ENCODE measurements around the gene PNMT. TPM values are rescaled to one million over a fixed set of nuclear protein-coding genes. Genes with fewer than 3 reads are reported as not detected.

Gene PNMT
- total and polyA plus RNA-seq, 2 of the 13 experiments (the other 11 are each of a cell fraction or from before 2014, with no cell fraction given), result 0.25 TPM; not detected in 1

DNA sequence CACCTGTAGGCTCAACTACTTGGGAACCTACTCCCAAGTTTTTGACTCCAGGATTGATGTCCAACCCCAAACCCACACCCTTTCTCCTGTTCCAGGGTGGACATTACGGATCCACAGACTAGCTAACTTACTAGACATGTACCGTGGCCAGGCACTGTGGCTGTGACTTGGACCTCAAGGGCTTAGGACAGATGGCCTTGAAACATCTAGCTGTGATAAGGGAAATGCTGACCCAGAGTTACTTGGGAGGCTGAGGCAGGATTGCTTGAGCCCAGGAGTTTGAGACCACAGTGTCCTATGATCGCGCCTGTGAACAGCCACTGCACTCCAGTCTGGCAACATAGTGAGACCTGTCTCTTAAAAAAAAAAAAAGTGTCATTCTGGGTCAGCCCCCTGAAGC, 27.2 kb upstream of the PNMT start:
- no peak overlapping the region for H2AFZ ChIP-seq (ENCODE audit: low read length)
- no peak for DNase-seq (ENCODE audit: low spot score)
- WGBS (ENCODE audit: low lambda C conversion rate), result 92% methylated on average over 4 of the region's 4 CpGs
- no peak for FAIRE-seq
- no peaks in the 10 kb centered on the region; a peak in 1 of 5 replicates for H3K27me3 ChIP-seq (ENCODE audit: control insufficient read depth in 1 of 2, insufficient read depth in 2 of 2, low read length in 2 of 2)
- in situ Hi-C loops (cut with HindIII; ENCODE audit: extremely low pct_ligation_motif_present, low pct_unique_long_range_greater_than_20kb), result no loop called here
- intact Hi-C loops (cut with micrococcal nuclease; ENCODE audit: unreplicated experiment), result no loop called here
- no peak overlapping the region for H3K4me2 ChIP-seq (ENCODE audit: low read depth, low read length)
- peaks cover 0 to 2% of the 10 kb centered on the region in 2 experiments; a peak in 2 of 5 replicates for H3K36me3 ChIP-seq (replicated peaks in 1 of 2; ENCODE audit: control insufficient read depth in 1 of 2, insufficient read depth in 2 of 2, low read length in 2 of 2)
- no peak for ATAC-seq
- peaks cover 3% of the 10 kb centered on the region for H4K20me1 ChIP-seq (ENCODE audit: insufficient read depth, low read length)
- ChIA-PET CTCF (ENCODE audit: low intra/inter-chr PET ratio, low total read pairs) (no interaction called here), POLR2A (no interaction called here)
- H3K4me3 ChIP-seq (replicated peaks in 1 of 3; ENCODE audit: insufficient read depth in 1 of 3, low read depth in 2 of 3, low read length in 3 of 3), result no peak overlapping the region
- TF ChIP-seq RELA (CRISPR knock-in tag; IDR thresholded peaks at IDR 0.05) (no peak), MTF2 (CRISPR knock-in tag; IDR thresholded peaks at IDR 0.05; ENCODE audit: borderline replicate concordance) (no peak), ZNF468 (CRISPR knock-in tag; IDR thresholded peaks at IDR 0.05) (no peak), KDM4B (CRISPR knock-in tag; IDR thresholded peaks at IDR 0.05) (no peak), ATM (IDR thresholded peaks at IDR 0.05; ENCODE audit: borderline replicate concordance) (no peak), ZNF75D (CRISPR knock-in tag; IDR thresholded peaks at IDR 0.05; ENCODE audit: borderline replicate concordance) (0 out of 2 replicates have a peak, but pooled peaks have one; percentile 4)
- TF ChIP-seq, protein P1, sequence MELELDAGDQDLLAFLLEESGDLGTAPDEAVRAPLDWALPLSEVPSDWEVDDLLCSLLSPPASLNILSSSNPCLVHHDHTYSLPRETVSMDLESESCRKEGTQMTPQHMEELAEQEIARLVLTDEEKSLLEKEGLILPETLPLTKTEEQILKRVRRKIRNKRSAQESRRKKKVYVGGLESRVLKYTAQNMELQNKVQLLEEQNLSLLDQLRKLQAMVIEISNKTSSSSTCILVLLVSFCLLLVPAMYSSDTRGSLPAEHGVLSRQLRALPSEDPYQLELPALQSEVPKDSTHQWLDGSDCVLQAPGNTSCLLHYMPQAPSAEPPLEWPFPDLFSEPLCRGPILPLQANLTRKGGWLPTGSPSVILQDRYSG (CRISPR knock-in tag; IDR thresholded peaks at IDR 0.05), result no peak
- H3K27ac ChIP-seq (ENCODE audit: extremely low read length, insufficient read depth, low read length), result no peak overlapping the region
- H3K79me2 ChIP-seq (ENCODE audit: insufficient read depth, low read length), result peaks cover 60% of the 10 kb centered on the region
- peaks cover 63% of the 10 kb centered on the region for H3K4me1 ChIP-seq (ENCODE audit: insufficient read depth, low read length)
- no peak overlapping the region for H3K9ac ChIP-seq (ENCODE audit: insufficient read depth, low read depth, low read length)
- H3K9me3 ChIP-seq (ENCODE audit: low read length), result no peaks in the 10 kb centered on the region
- BruUV-seq (replicated peaks), result no TSS peak

GRCh38 chr17:39641883-39642282, 26.4 kb upstream of the PNMT start:
- no peak for DNase-seq (ENCODE audit: low spot score)
- POLR2A ChIA-PET, result no interaction called here
- in situ Hi-C loops (cut with HindIII; ENCODE audit: extremely low pct_ligation_motif_present, low pct_unique_long_range_greater_than_20kb), result no loop called here
- TF ChIP-seq CENPBD1 (CRISPR knock-in tag; IDR thresholded peaks at IDR 0.05; ENCODE audit: borderline replicate concordance, low read depth) (no peak), ZBTB8A (CRISPR knock-in tag; IDR thresholded peaks at IDR 0.05; ENCODE audit: borderline replicate concordance, low read depth) (no peak), MTF1 (CRISPR knock-in tag; IDR thresholded peaks at IDR 0.05) (no peak), TCF12 (IDR thresholded peaks at IDR 0.05) (no peak), TCF12 (CRISPR knock-in tag; IDR thresholded peaks at IDR 0.05) (no peak), ZNF432 (CRISPR knock-in tag; IDR thresholded peaks at IDR 0.05; ENCODE audit: borderline replicate concordance) (no peak), CBFB (CRISPR knock-in tag; IDR thresholded peaks at IDR 0.05) (no peak), IRX3 (CRISPR knock-in tag; IDR thresholded peaks at IDR 0.05; ENCODE audit: borderline replicate concordance, low read depth) (no peak)
- TF ChIP-seq, protein P2, sequence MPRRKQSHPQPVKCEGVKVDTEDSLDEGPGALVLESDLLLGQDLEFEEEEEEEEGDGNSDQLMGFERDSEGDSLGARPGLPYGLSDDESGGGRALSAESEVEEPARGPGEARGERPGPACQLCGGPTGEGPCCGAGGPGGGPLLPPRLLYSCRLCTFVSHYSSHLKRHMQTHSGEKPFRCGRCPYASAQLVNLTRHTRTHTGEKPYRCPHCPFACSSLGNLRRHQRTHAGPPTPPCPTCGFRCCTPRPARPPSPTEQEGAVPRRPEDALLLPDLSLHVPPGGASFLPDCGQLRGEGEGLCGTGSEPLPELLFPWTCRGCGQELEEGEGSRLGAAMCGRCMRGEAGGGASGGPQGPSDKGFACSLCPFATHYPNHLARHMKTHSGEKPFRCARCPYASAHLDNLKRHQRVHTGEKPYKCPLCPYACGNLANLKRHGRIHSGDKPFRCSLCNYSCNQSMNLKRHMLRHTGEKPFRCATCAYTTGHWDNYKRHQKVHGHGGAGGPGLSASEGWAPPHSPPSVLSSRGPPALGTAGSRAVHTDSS (CRISPR knock-in tag; conservative IDR thresholded peaks at IDR 0.05), result no peak

More at GRCh38 chr17:39641883-39642282, 26.4 kb upstream of the PNMT start:
- H3K4me2 ChIP-seq (ENCODE audit: low read depth, low read length), result no peak overlapping the region
- no peak overlapping the region for H2AFZ ChIP-seq (ENCODE audit: low read length)
- H3K27ac ChIP-seq (ENCODE audit: extremely low read length, insufficient read depth, low read length), result no peak overlapping the region
- no peaks in the 10 kb centered on the region; a peak in 1 of 5 replicates for H3K27me3 ChIP-seq (ENCODE audit: control insufficient read depth in 1 of 2, insufficient read depth in 2 of 2, low read length in 2 of 2)
- H3K79me2 ChIP-seq (ENCODE audit: insufficient read depth, low read length), result peaks cover 60% of the 10 kb centered on the region
- intact Hi-C loops (cut with micrococcal nuclease; ENCODE audit: unreplicated experiment), result no loop called here
- H3K36me3 ChIP-seq (replicated peaks in 1 of 2; ENCODE audit: control insufficient read depth in 1 of 2, insufficient read depth in 2 of 2, low read length in 2 of 2), result peaks cover 0 to 2% of the 10 kb centered on the region in 2 experiments; a peak in 2 of 5 replicates
- ATAC-seq (no peak), FAIRE-seq (no peak)
- 92% methylated on average over 7 of the region's 7 CpGs for WGBS (ENCODE audit: low lambda C conversion rate)
- no TSS peak for BruUV-seq (replicated peaks)
- peaks cover 3% of the 10 kb centered on the region for H4K20me1 ChIP-seq (ENCODE audit: insufficient read depth, low read length)
- H3K9me3 ChIP-seq (ENCODE audit: low read length), result no peaks in the 10 kb centered on the region
- H3K4me1 ChIP-seq (ENCODE audit: insufficient read depth, low read length), result peaks cover 56% of the 10 kb centered on the region
- no peak overlapping the region for H3K4me3 ChIP-seq (replicated peaks in 1 of 3; ENCODE audit: insufficient read depth in 1 of 3, low read depth in 2 of 3, low read length in 3 of 3)
- CTCF ChIA-PET (ENCODE audit: low intra/inter-chr PET ratio, low total read pairs), result no interaction called here
- H3K9ac ChIP-seq (ENCODE audit: insufficient read depth, low read depth, low read length), result no peak overlapping the region
